Measurements from ENCODE around the gene MYH8.

MYH8 gene

DNA sequence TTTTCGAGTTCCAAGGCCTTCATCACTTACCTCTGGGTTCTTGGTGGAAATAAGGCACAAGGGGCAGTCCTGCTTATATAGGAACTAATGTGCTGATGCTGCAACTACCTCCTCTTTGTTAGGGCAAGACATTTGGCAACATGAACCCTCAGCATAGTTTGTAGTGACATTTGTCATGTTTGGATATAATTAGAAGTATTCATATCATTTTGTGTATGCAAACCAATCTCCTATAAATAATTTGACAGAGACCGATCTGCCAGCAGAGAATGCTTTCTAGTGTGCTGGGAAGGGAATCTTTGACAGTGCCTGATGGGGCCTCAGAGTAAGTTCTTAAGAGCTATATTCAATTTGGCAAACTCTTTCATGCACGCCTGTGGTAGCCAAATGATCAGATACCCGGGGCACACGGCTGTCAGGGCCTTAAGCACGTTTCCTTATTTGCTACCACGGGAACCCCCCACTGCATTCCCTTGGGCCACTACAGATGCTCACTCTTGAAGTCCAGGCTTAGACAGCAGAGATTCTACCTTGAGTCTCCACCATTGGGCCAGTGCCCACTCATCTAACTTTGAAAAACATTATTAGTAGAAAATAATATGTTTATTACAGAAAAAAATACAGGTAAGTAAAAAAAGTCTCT is at the start of gene MYH8:
MYH8 (minus strand) TSS at position 51 of the 643 bp plus-strand sequence. CDS start 1,723 bp downstream, outside the sequence.
- DNase-seq (ENCODE audit: low read depth) = no peak

DNA sequence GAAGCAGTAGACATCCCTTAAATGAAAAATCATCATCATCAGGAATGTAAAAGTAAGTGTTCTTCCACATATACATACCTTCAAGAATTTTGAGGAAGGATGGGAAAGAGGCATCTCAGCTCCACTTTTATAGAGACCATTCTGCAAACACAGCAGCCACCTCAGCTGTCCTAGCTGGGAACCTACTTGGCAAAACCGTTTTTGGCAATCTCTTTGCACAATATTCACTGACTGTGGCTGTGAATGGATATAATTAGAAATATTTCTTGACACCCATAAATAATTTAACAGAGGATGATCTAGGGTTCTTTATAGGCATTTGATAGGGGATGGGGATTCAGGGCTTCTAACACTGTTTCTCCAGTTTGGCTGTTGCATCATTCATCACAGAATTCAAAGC is 47.7 kb upstream of the MYH8 start, which contains the start of gene MYH4:
MYH4 (minus strand) TSS at position 101 of the 400 bp plus-strand sequence. CDS start 2,814 bp downstream, outside the sequence.
- no peak for DNase-seq (ENCODE audit: low read depth)

DNA sequence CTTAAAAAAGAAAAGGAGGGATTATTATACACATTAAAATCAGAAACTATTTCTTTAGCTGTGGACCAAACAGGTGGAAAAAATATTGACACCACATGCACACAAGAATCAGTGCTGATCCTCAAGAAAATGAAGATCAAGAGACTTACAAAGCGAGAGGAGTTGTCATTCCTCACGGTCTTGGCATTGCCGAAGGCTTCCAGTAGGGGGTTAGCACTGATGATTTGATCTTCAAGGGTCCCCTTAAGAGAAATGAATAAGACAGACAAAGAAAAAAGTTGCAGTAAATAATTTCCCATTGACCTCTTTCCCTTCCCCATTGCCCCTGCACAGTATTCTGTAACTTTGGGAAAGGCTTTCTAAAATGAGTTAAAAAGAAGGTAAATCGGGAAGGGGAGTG is 41.7 kb upstream of the MYH8 start:
- no peak for DNase-seq (ENCODE audit: low read depth)

DNA sequence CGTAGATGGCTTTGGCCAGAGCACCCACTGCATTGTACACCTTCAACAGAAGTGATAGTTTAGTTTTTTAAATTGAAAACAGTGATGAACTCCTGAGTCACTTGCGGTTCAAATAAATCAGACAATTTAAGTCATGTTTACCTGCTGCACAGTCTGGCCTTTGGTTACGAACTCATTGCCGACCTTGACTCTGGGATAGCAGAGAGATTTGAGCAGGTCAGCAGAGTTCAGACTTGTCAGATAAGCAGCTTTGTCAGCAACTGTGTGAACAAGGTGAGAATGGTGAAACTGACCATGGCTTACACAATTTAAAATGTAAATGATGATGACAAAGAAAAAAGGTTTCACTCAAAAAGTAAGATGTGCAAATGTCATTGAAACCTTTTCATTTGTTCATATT is 38.3 kb upstream of the MYH8 start:
- DNase-seq (ENCODE audit: low read depth) = no peak

DNA sequence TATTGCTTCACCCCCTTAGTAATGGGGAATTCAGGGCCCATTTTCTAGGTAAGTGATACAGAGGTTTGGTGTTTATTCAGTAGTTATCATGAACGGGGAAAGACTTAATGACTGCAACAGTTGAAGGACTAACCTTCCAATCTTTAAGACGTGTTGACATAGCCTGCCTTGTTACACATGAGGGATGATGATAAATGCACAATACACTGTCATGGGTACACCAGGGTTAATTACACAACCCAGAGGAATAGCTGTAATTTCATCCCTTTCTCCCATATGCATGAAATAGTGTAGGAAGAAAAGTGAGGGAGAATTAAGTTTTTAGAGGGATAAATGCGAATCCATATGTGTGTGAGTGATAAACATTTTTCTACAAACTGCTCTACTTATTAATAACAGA is 37.0 kb upstream of the MYH8 start:
- DNase-seq (ENCODE audit: low read depth) = no peak

DNA sequence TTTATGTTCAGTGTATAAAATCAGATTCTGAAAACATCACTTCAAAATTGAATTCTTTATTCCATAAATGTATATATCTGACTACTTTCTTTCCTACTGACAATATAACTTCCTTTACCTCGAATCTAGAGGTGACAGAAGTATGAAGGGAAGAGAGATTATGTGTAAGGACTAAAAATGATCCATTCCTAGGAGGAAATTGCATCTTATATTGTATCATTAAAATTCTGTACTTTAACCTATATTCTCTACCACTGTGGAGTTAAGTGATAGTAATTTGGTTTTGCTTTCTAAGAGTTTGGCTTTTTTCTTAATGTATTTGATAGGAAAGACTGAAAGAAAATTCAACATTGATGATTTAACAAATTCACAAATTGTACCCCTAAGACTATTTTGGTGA is 36.2 kb upstream of the MYH8 start:
- no peak for DNase-seq (ENCODE audit: low read depth)

DNA sequence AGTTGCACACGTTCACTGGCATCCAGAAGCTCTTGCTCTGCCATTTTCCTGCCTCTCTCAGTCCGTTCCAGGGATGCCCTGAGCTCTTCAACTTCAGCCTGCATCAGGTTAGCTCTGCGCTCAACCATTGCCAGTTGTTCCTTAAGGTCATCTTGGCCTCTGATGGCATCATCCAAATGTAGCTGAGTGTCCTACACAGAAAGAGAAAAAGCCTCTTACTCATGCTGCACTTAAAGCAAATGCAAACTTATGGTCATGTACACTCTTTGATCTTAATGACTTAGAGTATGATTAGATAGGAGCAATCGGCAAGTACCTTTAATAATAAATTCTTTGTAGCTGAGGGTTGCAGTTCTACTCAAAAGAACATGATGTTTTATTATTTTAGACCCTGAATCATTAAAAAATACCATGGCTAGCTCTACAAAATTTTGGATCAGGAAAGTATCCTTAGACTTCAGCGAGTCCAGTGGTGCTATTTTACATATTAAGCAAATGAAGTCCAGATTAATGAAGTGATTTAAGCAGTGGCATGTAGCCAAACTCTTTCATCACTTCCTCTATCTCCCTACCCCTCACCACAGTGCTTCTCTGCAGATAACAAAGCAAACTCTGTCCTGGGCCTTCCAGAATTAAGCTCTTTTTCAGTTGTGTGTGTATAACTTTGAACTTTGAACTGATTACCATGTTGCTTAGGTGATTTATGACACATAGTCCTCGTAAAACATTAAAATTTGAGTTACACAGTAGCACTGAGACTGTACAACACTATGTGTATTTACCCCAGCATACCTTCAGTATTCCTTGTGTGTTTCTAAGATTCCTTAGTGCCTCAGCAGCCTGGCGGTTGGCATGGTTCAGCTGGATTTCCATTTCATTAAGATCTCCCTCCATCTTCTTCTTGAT is 25.5 kb upstream of the MYH8 start:
- DNase-seq (ENCODE audit: low read depth) = no peak

DNA sequence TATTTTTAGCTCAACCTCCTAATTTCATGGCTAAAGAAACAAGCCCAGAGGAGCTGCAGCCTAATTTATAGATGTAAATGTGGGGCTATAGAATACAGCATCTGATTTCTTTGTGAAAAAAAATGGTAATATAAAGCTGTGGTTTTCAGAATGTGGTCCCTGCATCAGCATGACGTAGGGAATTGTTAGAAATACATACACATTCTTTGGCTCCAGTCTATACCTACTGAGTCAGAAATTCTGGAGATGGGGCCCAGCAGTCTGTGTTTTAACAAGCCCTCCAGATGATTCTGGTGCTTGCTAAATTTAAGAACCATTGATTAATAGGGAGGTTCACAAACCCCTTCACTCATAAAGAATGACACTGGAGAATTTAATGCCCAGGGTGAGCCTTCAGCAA is 18.1 kb upstream of the MYH8 start:
- DNase-seq (ENCODE audit: low read depth) = no peak

DNA sequence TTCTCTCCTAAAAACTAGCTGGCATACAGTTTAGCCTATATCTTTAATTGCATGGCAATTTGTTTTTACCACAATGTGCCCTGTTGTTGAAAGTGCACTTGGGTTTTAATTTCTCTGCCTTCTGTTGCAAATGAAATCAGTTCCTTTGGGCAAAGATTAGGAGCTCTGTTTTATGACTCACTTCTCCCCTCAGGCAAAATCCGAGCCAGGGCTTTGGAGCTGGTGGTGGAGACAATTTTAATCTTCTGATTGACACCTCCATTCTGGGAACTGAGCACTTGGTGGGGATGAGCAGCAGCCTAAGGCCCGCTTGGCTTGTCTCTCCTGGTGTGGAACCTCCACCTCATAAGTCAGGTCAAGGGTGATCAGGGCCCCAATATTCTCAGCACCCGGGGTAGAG is 13.3 kb upstream of the MYH8 start:
- DNase-seq (ENCODE audit: low read depth) = no peak

DNA sequence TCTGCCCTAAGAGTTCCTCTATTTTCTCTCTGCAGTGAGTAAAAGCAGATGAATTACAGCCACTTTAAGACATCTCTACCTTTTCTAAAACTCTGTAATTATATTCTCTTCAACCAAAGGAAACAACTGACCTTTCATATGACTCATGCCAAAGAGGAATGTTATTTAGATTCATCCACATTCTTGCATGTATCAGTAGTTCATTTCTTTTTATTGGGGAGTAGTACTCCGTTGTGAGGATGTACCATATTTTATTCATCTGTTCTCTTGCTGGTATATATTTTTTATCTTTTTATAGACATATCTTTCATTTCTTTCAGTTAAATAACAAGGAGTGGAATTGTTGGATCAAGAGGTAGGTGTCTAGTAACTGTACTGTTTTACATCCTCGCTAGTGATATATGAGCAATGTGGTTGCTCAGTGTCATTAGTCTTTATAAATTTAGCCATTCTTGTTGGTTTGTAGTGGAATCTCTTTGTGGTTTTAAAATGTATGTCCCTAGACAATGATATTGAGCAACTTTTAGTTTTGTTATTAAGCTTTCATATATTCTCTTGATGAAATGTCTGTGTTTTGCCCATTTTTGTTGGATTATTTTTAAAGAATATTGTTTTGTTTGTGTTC is 7.8 kb upstream of the MYH8 start:
- DNase-seq (ENCODE audit: low read depth) = no peak

DNA sequence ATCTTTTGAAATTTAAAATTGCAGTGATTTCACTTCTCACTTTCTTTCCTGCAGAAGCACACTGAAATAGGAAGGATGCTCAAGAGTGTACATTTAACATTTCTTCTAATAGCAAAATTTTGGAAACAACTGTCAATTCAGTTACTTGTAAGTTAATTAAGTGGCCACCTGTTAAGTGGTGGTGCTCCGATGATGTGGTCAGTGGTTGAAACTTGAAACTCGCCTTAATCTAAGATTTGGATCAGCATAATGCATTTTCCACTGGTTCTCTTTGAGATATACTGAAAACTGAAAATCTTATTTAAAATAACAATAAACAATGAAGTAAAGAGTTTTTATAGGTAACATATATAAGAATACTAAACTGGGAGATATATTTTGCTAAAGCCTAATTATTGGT is 7.0 kb upstream of the MYH8 start:
- no peak for DNase-seq (ENCODE audit: low read depth)

DNA sequence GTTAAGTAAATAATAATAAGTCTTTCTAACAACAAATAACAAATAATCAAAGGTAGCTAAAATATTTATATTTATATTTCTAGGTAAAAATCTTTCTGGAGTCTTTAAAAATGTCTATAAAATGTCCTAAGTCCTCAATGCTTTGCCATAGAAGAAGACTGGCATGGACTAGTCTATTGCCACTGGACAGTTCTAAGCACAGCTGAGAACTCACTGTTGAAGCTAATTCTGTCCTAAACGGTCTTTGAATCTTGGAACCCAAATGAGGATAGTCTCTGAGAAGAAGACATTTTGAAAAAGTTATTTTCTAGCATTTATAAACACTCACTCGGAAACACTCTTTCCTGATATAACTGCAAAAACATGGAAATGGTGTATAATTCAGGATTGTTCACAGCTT is 539 bp downstream of the MYH8 start:
- no peak for DNase-seq (ENCODE audit: low read depth)

DNA sequence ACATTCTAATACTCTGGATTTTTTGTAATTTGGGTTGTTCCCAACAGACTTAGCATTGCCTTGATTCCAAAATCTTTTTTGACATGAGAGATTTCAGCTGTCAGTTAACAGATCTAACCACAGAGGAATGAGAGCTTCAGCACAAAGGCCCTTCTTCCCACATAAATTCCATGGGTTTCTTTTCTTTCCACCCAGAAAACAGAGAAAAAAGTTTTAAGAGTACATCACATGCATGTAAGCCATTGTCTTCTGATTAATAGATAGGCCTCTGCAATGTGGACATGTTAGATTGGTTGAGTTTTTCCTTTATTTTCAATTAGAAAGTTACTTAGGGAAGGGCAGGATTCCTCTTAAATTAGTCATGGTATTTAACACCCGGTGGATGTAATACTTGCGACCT is 939 bp downstream of the MYH8 start:
- no peak for DNase-seq (ENCODE audit: low read depth)

DNA sequence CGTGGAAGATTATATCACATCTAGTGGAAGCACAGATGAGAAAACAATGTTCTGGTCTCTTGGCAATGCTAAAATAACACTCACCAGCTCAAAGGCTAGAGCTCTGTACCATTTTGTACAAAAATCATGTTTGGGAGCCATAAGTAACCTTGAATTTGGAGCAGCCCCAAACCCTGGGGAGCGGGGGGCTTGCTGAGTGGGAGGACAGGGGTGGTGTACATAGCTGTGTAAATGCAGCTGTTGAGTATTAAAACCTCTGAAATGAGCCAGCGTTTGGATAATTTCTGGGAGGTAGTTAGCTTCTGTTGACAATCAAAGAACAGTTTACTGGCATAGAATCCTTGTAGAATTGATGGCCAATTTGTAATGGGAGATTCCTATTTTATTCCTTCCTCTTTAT is 4.3 kb downstream of the MYH8 start:
- DNase-seq (ENCODE audit: low read depth) = no peak

DNA sequence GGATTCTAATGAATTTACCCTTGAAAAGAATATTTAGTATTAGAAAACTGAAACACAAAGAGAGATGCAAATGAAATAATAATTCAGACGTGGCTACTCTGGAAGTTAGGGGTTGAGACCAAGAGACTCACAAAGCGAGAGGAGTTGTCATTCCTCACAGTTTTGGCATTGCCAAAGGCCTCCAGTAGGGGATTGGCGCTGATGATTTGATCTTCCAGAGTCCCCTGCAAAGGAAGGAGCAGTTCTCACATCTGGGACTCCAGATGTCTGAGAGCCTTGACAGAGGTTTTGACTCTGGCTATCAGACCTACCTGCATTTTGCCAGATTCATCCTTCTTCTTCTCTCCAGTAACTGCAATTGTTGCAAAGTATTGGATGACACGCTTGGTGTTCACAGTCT is 6.6 kb downstream of the MYH8 start:
- DNase-seq (ENCODE audit: low read depth) = no peak

DNA sequence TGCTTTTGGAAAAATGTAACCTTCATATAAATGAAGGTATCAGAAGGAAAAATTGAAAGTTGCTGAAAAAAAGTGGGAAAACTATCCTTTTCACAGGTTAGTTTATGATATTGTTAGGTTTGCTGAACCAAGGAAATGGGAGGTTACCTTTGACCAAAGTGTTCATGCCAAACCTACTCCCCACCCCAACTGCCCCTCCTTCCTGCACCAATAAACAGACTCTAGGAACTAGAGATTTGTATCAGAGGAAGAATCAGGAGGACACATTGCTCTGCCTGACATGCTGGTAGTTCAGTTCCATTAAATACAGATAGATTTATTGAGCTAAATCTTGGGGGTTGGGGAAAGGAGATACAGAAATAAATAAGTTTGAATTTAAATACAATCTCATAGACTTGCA is 18.2 kb downstream of the MYH8 start:
- no peak for DNase-seq (ENCODE audit: low read depth)

DNA sequence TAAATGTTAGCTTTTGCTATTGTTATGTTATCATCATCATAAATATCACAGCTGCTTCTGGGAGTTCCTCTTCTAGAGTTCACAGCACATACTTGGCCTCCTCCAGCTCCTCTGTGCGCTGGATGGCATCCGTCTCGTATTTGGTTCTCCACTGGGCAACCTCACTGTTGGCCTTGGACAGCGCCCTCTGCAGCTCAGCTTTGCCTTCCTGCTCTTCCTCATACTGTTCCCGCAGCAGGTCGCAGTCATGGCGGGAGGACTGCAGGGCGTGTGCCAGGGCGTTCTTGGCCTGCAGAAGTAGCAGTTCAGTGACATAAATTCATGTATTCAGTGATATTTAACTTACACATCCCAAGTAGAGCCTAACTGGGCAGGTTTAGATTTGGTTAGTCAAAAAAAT is 23.4 kb downstream of the MYH8 start:
- no peak for DNase-seq (ENCODE audit: low read depth)

DNA sequence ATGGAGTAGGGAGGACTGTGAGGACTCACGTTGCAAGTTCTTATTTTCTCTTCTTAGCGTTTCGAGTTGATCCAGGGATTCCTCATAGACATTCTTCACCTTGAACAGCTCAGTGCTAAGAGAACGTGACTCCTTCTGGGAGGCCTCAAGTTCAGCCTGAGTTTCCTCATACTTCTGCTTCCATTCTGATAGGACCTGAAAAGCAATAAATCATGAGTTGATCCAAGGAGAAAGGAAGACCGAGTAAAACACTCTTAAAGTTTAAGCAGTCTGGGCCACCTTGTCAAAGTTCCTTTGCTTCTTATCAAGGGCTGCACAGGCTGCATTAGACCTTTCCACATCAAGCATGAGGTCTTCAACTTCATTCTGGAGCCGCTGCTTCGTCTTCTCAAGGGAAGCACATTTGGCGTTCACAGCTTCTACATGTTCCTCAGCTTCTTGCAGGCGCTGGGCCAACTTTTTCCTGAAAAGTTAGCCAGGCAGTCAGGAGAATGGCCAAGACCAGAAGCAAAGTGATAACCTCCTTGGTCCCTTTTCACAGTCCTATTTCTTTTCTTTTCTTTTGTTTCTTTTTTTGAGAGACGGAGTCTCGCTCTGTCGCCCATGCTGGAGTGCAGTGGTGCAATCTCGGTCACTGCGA is 25.1 kb downstream of the MYH8 start:
- DNase-seq (ENCODE audit: low read depth) = no peak

DNA sequence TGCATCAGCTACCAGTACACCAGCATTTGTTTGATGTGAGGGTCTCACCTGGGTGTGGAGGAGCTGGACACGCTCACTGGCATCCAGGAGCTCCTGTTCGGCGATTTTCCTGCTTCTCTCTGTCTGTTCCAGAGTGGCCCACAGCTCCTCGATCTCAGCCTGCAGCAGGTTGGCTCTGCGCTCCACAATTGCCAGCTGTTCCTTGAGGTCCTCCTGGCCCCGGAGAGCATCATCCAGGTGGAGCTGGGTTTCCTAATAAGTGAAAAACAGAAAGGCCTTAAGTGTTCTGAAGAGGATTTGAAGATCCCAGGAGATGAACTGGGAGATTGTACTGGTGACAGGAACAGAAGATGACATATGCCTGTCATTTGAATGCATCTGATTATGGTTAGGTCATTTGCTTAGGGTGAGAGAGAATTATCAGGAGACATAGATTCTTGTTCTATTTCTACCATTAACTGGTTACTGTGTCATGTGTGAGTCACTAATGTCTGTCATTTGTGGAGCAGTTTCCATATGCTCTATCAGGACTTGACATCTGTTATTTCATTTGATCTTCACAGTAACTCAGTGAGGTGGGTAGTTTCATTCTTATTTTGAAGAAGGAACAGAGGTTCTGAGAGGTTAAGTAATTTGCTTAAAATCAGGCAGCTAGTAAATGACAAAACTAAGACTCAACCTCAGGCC is 27.4 kb downstream of the MYH8 start:
- no peak for DNase-seq (ENCODE audit: low read depth)

DNA sequence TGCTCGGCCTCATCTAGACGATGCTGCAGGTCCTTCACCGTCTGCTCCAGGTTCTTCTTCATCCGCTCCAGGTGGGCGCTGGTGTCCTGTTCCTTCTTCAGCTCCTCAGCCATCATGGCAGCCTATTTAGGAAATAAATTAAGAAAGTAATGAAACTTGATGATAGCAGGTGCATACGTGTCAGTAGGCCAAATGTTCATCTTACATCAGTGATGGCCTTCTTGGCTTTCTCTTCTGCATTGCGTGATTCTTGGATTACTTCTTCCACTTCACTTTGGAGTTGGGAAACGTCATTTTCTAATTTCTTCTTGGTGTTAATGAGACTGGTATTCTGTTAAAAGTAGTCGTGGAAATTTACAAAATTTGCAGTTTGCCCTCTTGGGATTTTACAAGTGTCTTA is 28.9 kb downstream of the MYH8 start:
- no peak for DNase-seq (ENCODE audit: low read depth)

DNA sequence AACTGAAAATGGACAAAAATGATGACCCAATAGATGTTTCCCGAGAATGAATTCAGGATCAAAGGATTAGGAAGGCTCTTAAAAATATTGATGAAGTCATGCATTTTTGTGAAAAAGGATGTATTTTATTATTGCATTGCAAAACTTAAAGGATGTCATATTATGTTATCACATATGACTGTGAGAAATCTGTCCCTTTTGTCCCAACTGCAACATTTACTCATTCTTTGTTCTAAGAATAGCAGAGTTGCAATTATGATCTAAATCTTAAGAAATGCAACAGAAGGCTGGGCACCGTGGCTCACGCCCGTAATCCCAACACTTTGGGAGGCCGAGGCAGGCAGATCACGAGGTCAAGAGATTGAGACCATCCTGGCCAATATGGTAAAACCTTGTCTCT is 35.9 kb downstream of the MYH8 start:
- no peak for DNase-seq (ENCODE audit: low read depth)

DNA sequence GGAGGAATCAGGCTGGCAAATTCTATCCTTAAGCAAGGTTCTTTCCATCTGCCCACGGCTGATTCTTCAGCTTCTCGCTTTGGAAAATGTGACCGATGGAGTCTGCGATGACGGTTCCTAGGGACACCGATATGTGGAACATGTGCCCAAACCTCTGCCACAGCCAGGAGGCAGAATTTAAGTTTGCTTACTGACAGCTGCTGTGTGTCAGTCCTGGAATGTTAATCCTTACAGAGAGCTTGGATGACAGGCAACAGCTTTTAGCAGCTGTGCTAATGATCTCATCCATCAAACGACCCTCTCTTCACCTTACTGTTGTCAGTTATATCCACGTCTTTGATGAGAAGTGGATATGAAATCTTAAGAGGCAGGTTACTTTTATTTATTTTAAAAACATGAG is 37.6 kb downstream of the MYH8 start:
- DNase-seq (ENCODE audit: low read depth) = no peak
